Heart right ventricle (tissue), 16 donors: ENCODE measurements around the gene GPR180. TPM values are rescaled to one million over a fixed set of nuclear protein-coding genes. Genes with fewer than 3 reads are reported as not detected.

Experiments
- ATAC-seq, 8 donors: fragments of 200-7000 bp; cut with Tn5 transposase; one replicate each; pipeline ENCODE4 v1.9.1; 2020; ENCODE audit warnings: mild to moderate bottlenecking in 8 of 8, moderate library complexity in 8 of 8, moderate number of reproducible peaks in 1 of 8
- DNase-seq, 2 donors: peaks; one replicate each; pipeline ENCODE4 v3.0.0-alpha.2; 2020
- H3K27ac ChIP-seq, 10 donors: fragments of 200-600 bp; sonication (generic) in 2 of 10; one replicate each; pipeline versions ENCODE4 v1.5.0 to v1.8.0; 2020 to 2022; ENCODE audit warnings: mild to moderate bottlenecking in 3 of 10
- H3K27me3 ChIP-seq, 7 donors: fragments of 200-600 bp; one replicate each; pipeline ENCODE4 v1.8.0; 2021 to 2022; ENCODE audit warnings: mild to moderate bottlenecking in 2 of 7
- H3K36me3 ChIP-seq, 9 donors: fragments of 200-600 bp; sonication (generic) in 1 of 9; one replicate each; pipeline versions ENCODE4 v1.5.0 to v1.8.0; 2020 to 2022; ENCODE audit warnings: mild to moderate bottlenecking in 2 of 9
- H3K4me1 ChIP-seq, 9 donors: fragments of 200-600 bp; sonication (generic) in 1 of 9; one replicate each; pipeline versions ENCODE4 v1.5.0 to v1.8.0; 2020 to 2022; ENCODE audit warnings: mild to moderate bottlenecking in 4 of 9
- H3K4me3 ChIP-seq, 10 donors: fragments of 200-600 bp; sonication (generic) in 2 of 10; one replicate each; pipeline versions ENCODE4 v1.5.0 to v1.8.0; 2020 to 2022; ENCODE audit warnings: mild to moderate bottlenecking in 7 of 10, moderate library complexity in 2 of 10
- H3K9me3 ChIP-seq, 11 donors: fragments of 200-600 bp in 10 of 11; sonication (generic) in 2 of 11; one replicate each; pipeline versions ENCODE4 v1.5.0 to v1.8.0; 2013 to 2022; ENCODE audit warnings: mild to moderate bottlenecking in 2 of 11, control low read depth in 1 of 11, moderate library complexity in 1 of 11
- WGBS, 2 donors: extraction: QIAGEN DNeasy Blood & Tissue Kit; methylation state at CpG; one replicate each; pipeline ENCODE4 v1.1.7; 2013; ENCODE audit warnings: inconsistent platforms in 1 of 2; 5-methylcytosine and 5-hydroxymethylcytosine counted together
- intact Hi-C, 10 donors: fragments of 100-400 bp; cut with DNase I; formaldehyde crosslinking; loops; one replicate each; pipeline versions ENCODE4 v1.11.1 to v1.14.2; 2022
- polyA plus RNA-seq, 2 donors: library from polyadenylated mRNA; stranded (reverse); fragments of 200-250 nt; gene quantifications; one replicate each; pipeline ENCODE4 v1.2.3, GENCODE V29; 2013
- total RNA-seq, 10 donors: library from RNA; stranded (reverse); fragmentation: NEBNext Ultra II Directional in 3 of 10; extraction: Animal tissue kit (Norgen Biotek cat#: 25700) in 3 of 10; gene quantifications; one replicate each; pipeline versions ENCODE4 v1.2.1 to v1.2.4, GENCODE V29; 2021 to 2023
- TF ChIP-seq, protein P1 (sequence below), 9 donors: fragments of 200-600 bp; sonication (generic) in 2 of 9; IDR thresholded peaks; one replicate each; pipeline versions ENCODE4 v1.5.0 to v1.8.0; 2021 to 2022; ENCODE audit warnings: antibody characterized with exemption in 9 of 9, mild to moderate bottlenecking in 5 of 9, moderate library complexity in 1 of 9
- donor health status: Arrhythmogenic right ventricular cardiomyopathy.
- donor health status: ischemic (EF 13 %, LVEDD 7.1; RV severe dilation, severe dysfunction).
- donor health status: healthy with polysubstance abuse.
- donor health status: DM: no; HTN: yes; CAD: no.
- donor health status: DM: no; HTN: no; CAD: no.
- donor health status: ischemic (EF 25% LVEDD 6.9; RV normal size, moderate dysfunction).
- donor health status: ischemic (EF 25% LVEDD 5.7; RV mildly dilated, moderate dysfunction).
- donor health status: healthy.
- donor health status: DM: yes; HTN: yes; CAD: no.
- donor health status: Ischemic cardiomyopathy.
- donor health status: ischemic (EF 35%, LVEDD 5.7; RV mildly dilated, moderate dysfunction).
- donor health status: nonischemic (EF 11% LVEDD 7.7; RV severe dilation, severe dysfunction).
- donor health status: DM: yes; HTN: yes; CAD: no.
- donor health status: PGD.
- donor health status: ischemic (EF 29% LVEDD 5.4; RV normal size, mild dysfunction).
- donor health status: nonischemic (EF 23%, LVEDD 6.1; RV moderate dilation, normal function).

GPR180 gene
- total and polyA plus RNA-seq, 12 donors, result 1.5 to 5.2 (median 2.9) TPM

DNA sequence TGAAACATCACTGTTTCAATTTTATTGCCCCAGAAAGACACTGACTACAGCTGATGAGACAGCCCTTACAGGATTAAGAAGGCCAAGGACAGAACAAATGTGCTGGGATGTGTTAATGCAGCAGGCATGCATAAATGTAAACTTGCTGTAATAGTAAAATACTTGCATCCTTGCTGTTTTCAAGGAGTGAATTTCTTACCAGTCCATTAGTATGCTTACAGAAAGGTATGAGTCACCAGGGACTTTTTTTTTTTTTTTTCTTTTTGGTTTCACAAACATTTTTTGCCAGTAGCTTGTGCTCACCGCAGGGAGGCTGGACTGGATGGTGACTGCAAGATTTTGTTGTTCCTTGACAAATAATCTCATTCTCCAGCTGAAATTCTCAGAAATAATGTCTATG is 55.1 kb downstream of the GPR180 start:
- Histone ChIP-seq H3K4me1 (no peaks in the 10 kb centered on the region), H3K9me3 (peaks cover 0 to 17% (median 5%) of the 10 kb centered on the region in 11 donors), H3K27me3 (peaks cover 0 to 9% (median 6%) of the 10 kb centered on the region in 7 donors), H3K4me3 (no peak overlapping the region), H3K27ac (no peak overlapping the region), H3K36me3 (no peaks in the 10 kb centered on the region)
- TF ChIP-seq, protein P1, sequence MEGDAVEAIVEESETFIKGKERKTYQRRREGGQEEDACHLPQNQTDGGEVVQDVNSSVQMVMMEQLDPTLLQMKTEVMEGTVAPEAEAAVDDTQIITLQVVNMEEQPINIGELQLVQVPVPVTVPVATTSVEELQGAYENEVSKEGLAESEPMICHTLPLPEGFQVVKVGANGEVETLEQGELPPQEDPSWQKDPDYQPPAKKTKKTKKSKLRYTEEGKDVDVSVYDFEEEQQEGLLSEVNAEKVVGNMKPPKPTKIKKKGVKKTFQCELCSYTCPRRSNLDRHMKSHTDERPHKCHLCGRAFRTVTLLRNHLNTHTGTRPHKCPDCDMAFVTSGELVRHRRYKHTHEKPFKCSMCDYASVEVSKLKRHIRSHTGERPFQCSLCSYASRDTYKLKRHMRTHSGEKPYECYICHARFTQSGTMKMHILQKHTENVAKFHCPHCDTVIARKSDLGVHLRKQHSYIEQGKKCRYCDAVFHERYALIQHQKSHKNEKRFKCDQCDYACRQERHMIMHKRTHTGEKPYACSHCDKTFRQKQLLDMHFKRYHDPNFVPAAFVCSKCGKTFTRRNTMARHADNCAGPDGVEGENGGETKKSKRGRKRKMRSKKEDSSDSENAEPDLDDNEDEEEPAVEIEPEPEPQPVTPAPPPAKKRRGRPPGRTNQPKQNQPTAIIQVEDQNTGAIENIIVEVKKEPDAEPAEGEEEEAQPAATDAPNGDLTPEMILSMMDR (IDR thresholded peaks at IDR 0.05), result no peak
- intact Hi-C loops, result no loop called here
- DNase-seq (no peak), ATAC-seq (no peak)
- 90 to 93% methylated on average over 1 of the region's 1 CpG for WGBS, 2 donors

DNA sequence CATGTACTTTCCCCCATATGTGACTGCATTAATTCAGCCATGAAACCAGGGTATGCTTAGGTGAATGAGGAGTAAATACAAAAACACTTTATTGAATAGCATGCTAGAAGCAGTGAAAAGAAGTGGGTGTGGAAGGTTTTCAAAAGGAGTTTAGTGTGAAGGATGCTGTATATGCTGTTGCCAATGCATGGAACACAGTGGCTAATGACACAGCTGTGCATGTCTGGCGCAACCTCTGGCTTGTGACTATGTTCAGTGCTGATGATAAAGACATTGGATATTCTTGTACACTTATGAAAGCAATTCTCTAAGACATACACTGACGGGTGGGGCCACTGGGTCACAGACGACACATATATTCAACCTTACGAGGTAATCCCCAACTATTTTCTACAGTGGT is 55.5 kb downstream of the GPR180 start:
- H3K36me3 ChIP-seq, result no peaks in the 10 kb centered on the region
- 93 to 98% methylated on average over 4 of the region's 4 CpGs for WGBS, 2 donors
- peaks cover 0 to 17% (median 5%) of the 10 kb centered on the region in 11 donors for H3K9me3 ChIP-seq
- H3K4me1 ChIP-seq, result no peaks in the 10 kb centered on the region
- no peak for ATAC-seq
- TF ChIP-seq, protein P1 (IDR thresholded peaks at IDR 0.05), result no peak
- intact Hi-C loops, result no loop called here
- DNase-seq, result no peak
- H3K4me3 ChIP-seq, result no peak overlapping the region
- H3K27ac ChIP-seq, result no peak overlapping the region
- peaks cover 0 to 13% (median 7%) of the 10 kb centered on the region in 7 donors for H3K27me3 ChIP-seq

DNA sequence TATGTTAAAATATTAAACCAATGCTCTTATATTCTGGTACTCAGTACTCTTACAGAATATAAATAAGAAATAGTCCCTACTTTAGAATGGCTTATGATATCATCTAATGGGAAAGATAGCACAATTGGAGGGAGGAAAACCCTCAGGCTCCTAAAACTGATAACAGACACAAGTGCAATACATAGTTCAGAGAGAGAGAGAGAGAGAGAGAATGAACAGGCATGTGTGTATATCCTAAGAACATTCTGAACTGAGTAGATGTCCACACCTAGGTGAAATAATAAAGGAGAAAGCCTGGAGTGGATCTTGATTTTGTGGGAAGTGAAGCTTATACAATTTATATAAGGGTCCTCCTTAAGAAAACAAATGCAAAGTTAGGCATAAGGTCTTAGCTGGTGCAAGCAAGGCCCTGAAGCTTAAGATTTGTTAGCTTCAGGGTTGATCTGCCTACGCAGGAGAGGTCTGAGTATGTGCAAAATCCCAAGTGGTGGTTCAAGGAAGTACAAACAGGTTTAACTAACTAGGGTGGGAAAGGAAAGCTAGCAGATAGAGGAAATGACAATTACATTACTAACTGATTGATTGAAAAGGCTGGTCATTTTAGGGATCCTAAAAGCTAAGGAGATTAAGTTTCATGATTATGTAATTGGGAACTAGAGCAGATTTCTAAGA is 57.4 kb downstream of the GPR180 start:
- intact Hi-C loops, result no loop called here
- DNase-seq, result no peak
- no peak for ATAC-seq
- Histone ChIP-seq H3K4me3 (no peak overlapping the region), H3K9me3 (peaks cover 0 to 17% (median 5%) of the 10 kb centered on the region in 11 donors), H3K27me3 (peaks cover 0 to 31% (median 18%) of the 10 kb centered on the region in 7 donors), H3K4me1 (no peaks in the 10 kb centered on the region), H3K27ac (no peak overlapping the region), H3K36me3 (no peaks in the 10 kb centered on the region)
- TF ChIP-seq, protein P1 (IDR thresholded peaks at IDR 0.05), result no peak
- 70 to 78% methylated on average over 1 of the region's 1 CpG for WGBS, 2 donors

DNA sequence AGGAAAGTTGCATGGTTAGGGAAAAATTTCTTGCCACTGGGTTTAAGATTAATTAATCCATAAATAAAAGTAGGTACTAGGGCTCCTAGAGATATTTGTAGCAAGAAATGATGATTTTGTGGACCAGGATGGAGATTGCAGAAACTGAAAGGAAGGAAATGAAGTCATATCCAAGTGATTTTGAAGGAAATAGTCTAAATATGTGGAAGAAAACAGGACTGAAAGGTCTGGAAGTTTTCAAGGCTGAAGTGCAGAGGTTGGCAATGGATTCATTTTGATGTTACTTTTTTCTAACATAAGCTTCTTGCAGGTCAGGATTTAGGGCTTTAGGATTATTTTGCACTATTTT is 57.9 kb downstream of the GPR180 start:
- intact Hi-C loops, result no loop called here
- H3K27me3 ChIP-seq, result peaks cover 0 to 36% (median 21%) of the 10 kb centered on the region in 7 donors
- H3K4me3 ChIP-seq, result no peak overlapping the region
- no peak for ATAC-seq
- no peaks in the 10 kb centered on the region for H3K36me3 ChIP-seq
- H3K9me3 ChIP-seq, result peaks cover 0 to 17% (median 5%) of the 10 kb centered on the region in 11 donors
- no peak for DNase-seq
- TF ChIP-seq, protein P1 (IDR thresholded peaks at IDR 0.05), result no peak
- no peak overlapping the region for H3K27ac ChIP-seq
- H3K4me1 ChIP-seq, result no peaks in the 10 kb centered on the region
